Left hindlimb (tissue), 1 donor: ENCODE measurements around the gene TRIP12.
"Not testable (repeated sequence)": the region's sequence is repeated elsewhere in the genome, so short reads cannot be mapped to it uniquely, and the experiment has no call there.

Experiments used
- DNase-seq: peaks from one replicate; pipeline ENCODE4 v3.0.0-alpha.2; 2018

The TRIP12 gene

GRCh38 chr2:229873123-229873581, 48.7 kb downstream of the TRIP12 start:
- DNase-seq = no peak

GRCh38 chr2:229870903-229871656, 50.7 kb downstream of the TRIP12 start:
- DNase-seq = no peak

- DNase-seq = no peak
Measured at GRCh38 chr2:229869226-229869625, 52.6 kb downstream of the TRIP12 start.

DNA sequence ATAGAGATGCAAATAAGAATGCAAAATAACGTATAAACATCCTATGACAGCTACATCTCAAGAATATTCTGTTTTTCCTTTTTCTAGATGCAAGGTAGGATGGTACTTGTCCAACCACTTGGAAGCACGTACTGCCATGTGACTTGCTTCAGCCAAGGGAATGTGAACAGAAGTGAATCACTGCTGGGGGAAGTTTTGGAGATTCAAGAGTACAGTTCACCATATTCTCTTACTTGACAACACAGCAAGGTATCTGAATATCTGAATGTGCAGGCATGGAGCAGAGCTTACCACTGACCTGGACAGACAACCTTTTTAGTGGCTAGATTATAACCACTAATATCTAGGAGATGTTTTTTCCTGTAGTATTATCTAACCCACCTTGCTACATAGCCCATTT, 53.0 kb downstream of the TRIP12 start:
- no peak for DNase-seq

- DNase-seq = no peak
Measured at GRCh38 chr2:229865033-229865432, 56.8 kb downstream of the TRIP12 start.

DNA sequence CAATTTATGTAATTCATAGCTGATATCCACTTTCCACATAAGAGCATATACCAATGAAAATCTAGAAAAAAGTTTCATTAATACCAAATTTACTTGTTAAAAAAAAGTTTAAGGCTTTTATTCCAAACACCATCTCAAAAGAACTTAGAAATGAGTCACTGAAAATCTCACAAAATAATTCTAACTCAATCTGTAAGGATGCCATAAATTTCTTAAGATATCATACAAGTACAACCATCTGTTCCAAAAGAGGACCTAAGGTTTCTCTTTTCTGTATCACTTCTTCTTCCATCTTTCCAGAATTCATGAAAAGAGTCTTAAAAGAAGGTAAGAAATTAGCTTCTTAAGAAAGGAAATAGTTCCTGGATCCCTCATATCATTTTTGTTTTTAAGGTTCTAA, 60.4 kb downstream of the TRIP12 start:
- DNase-seq = no peak

DNA sequence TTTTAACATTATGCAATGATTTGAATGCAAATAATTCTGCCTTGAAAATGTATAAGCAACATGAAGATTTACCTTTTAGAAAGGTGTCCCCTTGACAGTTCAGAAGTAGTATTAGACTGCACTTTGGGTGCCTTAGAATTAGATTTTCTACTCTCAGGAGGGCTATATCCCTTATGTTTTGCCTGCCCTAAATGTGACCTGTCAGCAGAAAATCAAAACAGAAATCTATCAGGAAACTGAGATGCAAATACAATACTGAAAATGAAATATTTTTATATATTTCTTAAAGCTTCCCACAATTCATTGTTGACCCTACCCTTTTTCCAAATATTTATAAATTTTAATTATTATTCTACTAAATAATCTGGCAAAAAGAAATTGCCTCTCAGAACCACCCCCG, 61.5 kb downstream of the TRIP12 start:
- no peak for DNase-seq

DNA sequence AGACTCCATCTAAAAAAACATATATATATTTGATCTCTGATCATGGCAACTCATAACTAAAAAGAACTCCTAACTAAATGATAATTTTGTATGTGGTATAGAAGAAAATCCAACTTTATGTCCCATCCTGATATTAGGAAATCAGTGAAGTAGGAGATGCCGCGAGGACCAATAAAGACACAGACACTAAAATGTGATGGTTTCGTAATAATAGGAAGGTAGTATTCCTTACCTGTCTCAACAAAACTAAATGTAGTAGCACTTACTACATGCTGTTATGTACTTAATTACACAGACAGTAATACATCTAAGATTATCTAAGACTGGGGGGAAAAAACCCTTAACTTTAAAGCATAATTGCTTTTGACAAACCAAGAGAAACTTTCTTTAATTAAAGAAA, 63.5 kb downstream of the TRIP12 start:
- DNase-seq = no peak

- DNase-seq = no peak
Measured at GRCh38 chr2:229857634-229858033, 64.2 kb downstream of the TRIP12 start.

DNA sequence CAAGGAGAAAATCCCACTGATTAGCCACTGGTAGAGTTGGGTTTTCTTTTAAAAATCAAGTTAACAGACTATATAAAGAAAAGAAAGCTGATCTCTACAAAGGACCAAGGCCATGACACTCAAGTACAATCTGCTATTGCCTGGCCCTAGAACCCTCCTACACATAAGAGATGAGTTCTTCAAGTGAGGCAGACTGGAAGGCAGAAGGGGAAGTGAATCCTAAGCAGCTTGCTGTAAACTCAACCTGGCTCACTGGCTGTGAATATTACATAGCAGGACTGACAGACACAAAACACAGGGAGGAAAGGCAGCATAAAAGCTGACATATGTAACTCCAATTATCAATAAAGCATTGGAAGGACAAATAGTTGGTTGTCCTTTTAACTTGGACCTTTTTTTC, 65.4 kb downstream of the TRIP12 start:
- no peak for DNase-seq

GRCh38 chr2:229855116-229855515, 66.7 kb downstream of the TRIP12 start:
- no peak for DNase-seq

- DNase-seq = no peak
Measured at GRCh38 chr2:229852565-229852964, 69.2 kb downstream of the TRIP12 start.

GRCh38 chr2:229851870-229852269, 69.9 kb downstream of the TRIP12 start:
- no peak for DNase-seq

- DNase-seq = not testable (repeated sequence)
Measured at GRCh38 chr2:229850355-229851275, 71.2 kb downstream of the TRIP12 start.

GRCh38 chr2:229849073-229849472, 72.7 kb downstream of the TRIP12 start:
- no peak for DNase-seq

GRCh38 chr2:229843613-229844012, 78.2 kb downstream of the TRIP12 start:
- no peak for DNase-seq

DNA sequence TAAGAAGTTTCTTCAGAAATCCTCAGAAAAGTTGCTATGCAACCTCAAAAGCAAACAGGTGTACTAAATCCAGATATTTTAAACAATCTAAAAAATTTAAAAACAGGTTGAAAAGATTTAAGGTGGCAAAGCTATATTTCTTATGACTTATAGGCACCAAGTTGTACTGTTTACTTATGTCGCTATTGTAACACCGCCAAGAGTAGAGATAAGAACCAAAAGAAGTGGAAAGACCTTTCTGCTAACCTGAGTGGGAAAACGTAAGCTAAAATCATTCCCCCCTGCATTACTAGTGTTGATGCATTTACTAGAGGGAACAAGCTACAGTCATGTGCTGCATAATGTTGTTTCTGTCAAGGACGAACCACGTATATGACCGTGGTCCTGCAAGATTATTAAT, 83.1 kb downstream of the TRIP12 start:
- no peak for DNase-seq

DNA sequence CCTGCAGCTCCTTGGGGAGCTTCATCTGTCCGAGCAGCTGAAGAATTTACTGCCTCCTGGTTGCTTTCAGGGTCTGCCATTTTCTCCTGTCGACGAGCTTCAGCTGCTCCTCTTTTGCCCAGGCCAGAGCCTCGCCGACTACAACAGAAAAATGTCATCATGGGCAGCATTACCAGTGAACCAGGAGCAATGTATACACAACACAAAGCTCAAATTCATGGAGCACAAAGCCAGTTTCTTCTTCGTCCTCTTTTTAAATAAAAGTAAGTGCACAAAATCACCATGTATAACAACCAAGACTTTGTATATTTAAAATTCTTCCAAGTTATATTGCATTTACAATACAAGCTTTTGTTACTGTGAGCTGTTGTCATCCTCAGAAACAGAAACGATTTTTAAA, 85.0 kb downstream of the TRIP12 start:
- no peak for DNase-seq

DNA sequence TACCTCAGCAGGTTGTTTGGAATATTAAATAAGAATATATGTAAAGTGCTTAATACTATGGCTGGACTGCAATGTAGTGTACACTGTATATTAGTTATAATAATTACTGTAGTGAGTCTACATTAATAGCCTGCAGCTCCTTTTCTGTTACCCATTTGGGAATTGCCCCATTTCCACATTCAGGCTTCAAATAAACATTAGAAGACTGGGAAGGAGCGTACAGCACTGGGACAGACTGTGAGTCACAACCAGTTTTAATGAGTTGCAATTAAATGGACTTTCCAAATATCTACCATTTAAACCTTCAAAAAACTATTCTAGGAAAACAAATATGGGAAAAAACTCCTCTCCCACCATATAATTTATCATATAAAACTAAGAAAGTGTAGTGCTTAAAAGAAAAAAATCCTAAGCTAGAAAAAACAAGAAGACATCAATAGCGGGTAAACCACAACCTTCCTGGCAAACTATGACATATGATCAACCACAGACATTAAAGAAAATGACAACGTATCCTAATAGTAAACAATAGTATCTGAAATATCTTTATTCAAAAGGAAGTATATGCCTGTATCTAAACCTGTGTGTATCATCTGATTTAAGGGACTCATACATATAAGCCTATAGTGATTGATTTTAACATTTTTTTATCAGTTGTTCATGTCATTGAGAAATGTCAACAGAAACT, 86.1 kb downstream of the TRIP12 start:
- no peak for DNase-seq

DNA sequence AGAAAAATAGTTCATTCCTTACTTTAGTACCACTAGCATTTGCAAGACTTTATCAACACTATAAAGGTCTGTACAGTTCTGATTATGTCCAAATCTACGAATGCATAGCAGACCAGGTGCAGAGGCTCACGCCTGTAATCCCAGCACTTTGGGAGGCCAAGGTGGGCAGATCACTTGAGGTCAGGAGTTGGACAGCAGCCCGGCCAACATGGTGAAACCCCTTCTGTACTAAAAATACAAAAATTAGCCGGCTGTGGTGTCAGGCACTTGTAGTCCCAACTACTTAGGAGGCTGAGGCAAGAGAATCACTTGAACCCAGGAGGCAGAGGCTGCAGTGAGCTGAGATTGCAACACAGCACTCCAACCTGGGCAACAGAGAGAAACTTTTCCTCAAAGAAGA, 87.4 kb downstream of the TRIP12 start:
- not testable (repeated sequence) for DNase-seq

- no peak for DNase-seq
Measured at GRCh38 chr2:229832510-229832898, 89.3 kb downstream of the TRIP12 start.

DNA sequence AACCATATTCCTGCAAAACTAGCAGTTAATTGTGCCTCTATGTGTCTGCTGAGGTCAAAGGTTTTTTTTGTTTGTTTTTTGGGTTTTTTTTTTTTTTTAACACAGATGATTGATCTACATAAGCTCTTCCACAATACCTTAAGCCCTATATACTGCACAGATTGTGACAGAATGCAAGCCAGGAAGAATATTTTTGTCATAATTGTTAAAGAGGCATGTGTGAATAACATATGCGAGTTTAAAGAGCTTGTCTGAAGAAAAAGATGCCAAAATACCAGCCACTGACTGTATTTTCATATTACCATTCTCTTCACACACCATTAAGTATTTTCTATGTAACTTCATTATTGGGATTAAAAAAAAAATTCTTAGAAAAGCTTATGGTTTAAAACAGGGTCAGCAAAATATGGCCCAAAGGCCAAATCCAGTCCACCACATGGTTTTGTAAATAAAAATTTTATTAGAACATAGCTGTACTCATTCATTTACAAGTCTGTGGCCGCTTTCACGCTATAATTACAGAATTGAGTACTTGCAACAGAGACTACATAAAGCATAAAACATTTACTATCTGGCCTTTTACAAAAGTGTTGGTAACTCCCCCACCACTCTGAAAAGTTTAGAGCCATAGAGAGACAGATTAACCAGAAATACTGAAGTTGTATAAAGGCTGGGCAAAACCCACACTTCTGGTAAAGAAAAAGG, 89.9 kb downstream of the TRIP12 start:
- no peak for DNase-seq

GRCh38 chr2:229825476-229825875, 96.3 kb downstream of the TRIP12 start:
- DNase-seq = no peak
